ENCODE data around the gene SMCO4. TPM values are rescaled to one million over a fixed set of nuclear protein-coding genes. Genes with fewer than 3 reads are reported as not detected.

The SMCO4 gene
- polyA plus RNA-seq, 1 donor from 2014 or later = 8.0 TPM

DNA sequence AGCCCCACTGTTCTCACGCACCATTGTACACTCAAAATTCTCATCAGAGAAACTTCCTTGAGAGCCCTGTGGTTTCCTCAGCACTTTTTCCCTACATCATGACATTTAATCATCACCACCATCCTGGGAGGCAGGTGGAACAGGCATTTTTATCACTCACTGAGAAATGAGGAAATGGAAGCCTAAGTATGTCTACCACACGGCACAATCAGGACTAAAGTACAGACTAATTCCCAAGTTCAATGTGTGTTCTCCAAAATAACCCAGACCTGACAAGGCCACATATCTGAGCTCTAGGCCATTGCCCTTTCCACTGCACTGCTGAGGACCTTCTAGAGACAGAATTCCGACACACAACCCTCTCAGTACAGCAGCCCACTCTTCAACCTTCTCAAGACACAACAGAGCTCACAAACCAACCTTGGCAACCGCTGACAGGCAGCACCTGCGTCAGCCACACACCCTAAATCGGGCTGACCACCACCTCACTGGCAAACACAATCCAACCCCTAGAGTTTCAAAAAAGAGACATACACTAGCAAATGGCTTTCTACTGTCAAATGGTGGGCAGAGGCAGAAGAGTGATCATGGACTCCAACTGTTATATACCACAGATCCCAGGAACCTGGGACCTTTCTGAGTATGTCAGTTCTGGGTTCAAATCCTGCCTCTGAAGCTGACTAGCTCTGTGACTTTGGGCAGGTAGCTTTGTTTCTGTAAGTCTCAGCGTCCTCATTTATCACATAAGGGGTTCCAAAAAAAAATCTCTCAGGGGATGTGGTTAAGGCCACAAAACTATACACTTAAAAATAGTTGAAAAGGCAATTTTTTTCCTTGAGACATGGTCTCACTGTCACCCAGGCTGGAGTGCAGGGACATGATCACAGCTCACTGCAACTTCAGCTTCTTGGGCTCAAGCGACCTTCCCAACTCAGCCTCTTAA, 16.3 kb downstream of the SMCO4 start:
- H3K4me3 Mint-ChIP-seq = peak overlapping the region in 3 of 4 donors; percentile 50 to 78 (median 63)
- H3K27ac Mint-ChIP-seq = peak overlapping the region; percentile 26 to 87 (median 62)
- H3K9me3 Mint-ChIP-seq = no peaks in the 10 kb centered on the region
- H3K27me3 Mint-ChIP-seq = no peaks in the 10 kb centered on the region
- peaks cover 51 to 53% (median 52%) of the 10 kb centered on the region in 3 donors for H3K4me1 Mint-ChIP-seq
- peaks cover 3% of the 10 kb centered on the region for H3K36me3 Mint-ChIP-seq

- peaks cover 1% of the 10 kb centered on the region for H3K36me3 Mint-ChIP-seq
- H3K4me3 Mint-ChIP-seq = peak overlapping the region; percentile 50 to 78 (median 58)
- H3K27ac Mint-ChIP-seq = peak overlapping the region in 2 of 3 donors; percentile 62 to 65
- H3K27me3 Mint-ChIP-seq = no peaks in the 10 kb centered on the region
- H3K9me3 Mint-ChIP-seq = no peaks in the 10 kb centered on the region
- peaks cover 47 to 58% (median 52%) of the 10 kb centered on the region in 3 donors for H3K4me1 Mint-ChIP-seq
Measured at GRCh38 chr11:93526346-93526633, 16.9 kb downstream of the SMCO4 start.

DNA sequence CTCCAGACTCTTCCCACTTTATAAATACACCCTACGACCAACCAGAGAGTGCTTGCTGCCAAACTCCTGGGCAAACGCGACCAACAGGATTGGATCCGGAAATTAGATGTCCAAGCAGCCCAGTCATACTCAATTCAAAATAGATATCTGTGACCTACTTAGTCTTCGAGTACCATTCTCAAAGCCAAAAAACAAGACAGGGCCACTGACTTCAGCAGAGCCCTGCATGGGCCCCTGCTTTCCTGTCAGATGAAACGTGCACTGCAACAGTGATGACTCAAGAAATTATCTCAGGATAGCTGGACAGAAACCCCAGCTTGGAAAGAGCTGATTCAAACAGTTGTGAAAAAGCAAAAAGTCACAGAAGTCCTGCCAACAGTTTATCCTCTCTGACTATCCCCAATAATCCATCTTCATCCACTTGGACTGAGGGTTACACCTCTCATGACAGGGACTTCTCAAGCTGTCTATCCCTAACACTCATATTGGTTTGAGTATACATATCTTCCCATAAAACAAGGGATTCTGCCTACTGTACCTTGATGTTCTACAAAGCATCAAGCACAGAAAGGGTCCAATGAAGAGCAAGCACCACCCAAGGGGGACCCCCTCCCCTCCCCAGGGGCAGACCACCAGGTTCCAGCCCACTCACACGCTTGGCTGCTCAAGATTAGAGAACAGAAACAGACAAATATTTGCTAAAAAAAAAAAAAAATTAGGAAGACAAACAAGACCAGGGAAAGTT, 17.4 kb downstream of the SMCO4 start:
- Mint-ChIP-seq H3K27me3 (no peaks in the 10 kb centered on the region), H3K9me3 (no peaks in the 10 kb centered on the region), H3K36me3 (no peaks in the 10 kb centered on the region), H3K4me1 (peaks cover 49 to 63% (median 54%) of the 10 kb centered on the region in 3 donors), H3K27ac (peak overlapping the region in 2 of 3 donors; percentile 13 to 90), H3K4me3 (peak overlapping the region in 3 of 4 donors; percentile 29 to 78 (median 53))

GRCh38 chr11:93524858-93525257, 18.3 kb downstream of the SMCO4 start:
- H3K4me3 Mint-ChIP-seq = peak overlapping the region in 3 of 4 donors; percentile 70 to 91 (median 87)
- H3K4me1 Mint-ChIP-seq = peaks cover 49 to 60% (median 55%) of the 10 kb centered on the region in 3 donors
- H3K27me3 Mint-ChIP-seq = no peaks in the 10 kb centered on the region

DNA sequence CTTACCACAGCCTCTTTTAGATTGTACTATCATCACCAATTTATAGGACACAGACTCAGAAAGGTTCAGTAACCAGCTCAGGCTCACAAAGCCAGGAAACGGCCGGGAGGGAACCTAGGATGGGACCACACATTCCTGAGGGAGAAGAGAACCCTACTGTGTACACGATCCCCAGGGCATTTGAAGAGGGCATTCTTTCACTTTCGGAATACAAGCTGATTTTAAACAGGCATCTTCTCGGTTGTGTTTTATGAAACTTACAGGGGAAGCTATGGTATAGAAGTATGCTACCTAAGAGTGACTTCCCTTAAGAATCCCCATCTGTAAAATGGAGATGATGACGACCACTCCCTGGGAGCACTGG, 19.0 kb downstream of the SMCO4 start:
- Mint-ChIP-seq H3K36me3 (no peaks in the 10 kb centered on the region), H3K9me3 (no peaks in the 10 kb centered on the region), H3K4me3 (peak overlapping the region; percentile 61 to 91 (median 78)), H3K27me3 (no peaks in the 10 kb centered on the region), H3K27ac (peak overlapping the region; percentile 48 to 90 (median 65)), H3K4me1 (peaks cover 49 to 63% (median 60%) of the 10 kb centered on the region in 3 donors)

More at GRCh38 chr11:93524858-93525257, 18.3 kb downstream of the SMCO4 start:
- Mint-ChIP-seq H3K27ac (peak overlapping the region; percentile 48 to 90 (median 65)), H3K36me3 (no peaks in the 10 kb centered on the region), H3K9me3 (no peaks in the 10 kb centered on the region)

DNA sequence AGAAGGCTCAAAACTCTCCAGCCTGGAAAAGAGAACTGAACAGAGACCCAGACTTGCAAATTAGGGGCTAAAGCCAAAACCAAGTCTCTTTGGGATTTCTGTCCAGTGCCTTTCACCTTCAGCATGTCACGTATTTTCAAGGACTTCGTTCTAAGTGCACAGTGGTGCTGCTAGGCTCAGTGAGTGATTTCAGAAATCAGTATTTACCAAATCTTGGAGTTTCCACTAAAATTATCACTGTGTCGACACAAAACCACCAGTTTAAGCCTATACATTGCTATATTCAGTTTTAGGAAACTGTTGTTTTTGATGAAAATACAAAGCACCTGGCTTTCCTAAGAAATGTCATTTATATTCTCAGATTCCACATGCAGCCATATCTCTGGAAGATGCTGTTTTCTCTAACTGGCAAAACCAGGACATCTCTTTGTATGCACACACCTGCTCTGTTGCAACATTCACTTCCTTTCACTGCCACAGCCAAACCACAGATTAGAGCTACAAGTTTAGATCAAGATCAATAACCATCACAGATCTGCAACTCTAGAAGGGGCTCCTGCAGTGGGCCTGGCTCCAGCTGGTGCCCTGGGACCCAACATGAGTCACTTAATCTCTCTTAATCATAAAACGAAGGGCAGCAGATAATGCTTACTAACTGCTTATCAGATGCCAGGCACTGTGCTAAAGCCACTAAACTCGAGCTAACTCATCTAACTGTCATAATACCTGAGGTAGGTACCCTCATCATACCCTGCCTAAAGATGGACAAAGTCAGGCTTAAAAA, 22.3 kb downstream of the SMCO4 start:
- no peaks in the 10 kb centered on the region for H3K36me3 Mint-ChIP-seq
- no peaks in the 10 kb centered on the region for H3K27me3 Mint-ChIP-seq
- no peak overlapping the region for H3K27ac Mint-ChIP-seq
- peak overlapping the region in 1 of 4 donors; percentile 1 for H3K4me3 Mint-ChIP-seq
- no peaks in the 10 kb centered on the region for H3K9me3 Mint-ChIP-seq
- peaks cover 36 to 60% (median 51%) of the 10 kb centered on the region in 3 donors for H3K4me1 Mint-ChIP-seq

DNA sequence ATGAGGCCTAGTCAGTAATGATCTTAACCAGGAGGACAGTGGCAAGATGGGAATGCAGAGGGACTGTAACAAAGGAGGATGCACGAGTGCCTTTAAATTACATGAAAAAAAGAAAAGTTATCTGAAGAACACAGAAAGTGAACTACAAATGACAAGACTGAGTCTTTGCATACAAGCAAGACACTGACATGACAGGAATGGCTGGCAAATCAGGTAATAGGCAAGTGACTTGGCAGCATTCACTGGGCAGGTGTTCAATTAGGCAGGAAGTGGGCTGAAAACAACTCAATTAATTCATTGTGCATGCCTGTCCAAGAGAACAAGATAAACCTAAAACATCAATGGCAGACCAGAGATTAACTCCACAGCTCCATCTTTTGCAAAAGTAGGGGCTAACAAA, 24.0 kb downstream of the SMCO4 start:
- Mint-ChIP-seq H3K9me3 (no peaks in the 10 kb centered on the region), H3K4me1 (peaks cover 19 to 43% (median 34%) of the 10 kb centered on the region in 3 donors), H3K27ac (no peak overlapping the region), H3K4me3 (no peak overlapping the region), H3K36me3 (peaks cover 2% of the 10 kb centered on the region), H3K27me3 (no peaks in the 10 kb centered on the region)

- Mint-ChIP-seq H3K27ac (no peak overlapping the region), H3K9me3 (no peaks in the 10 kb centered on the region), H3K4me3 (no peak overlapping the region), H3K4me1 (peaks cover 16 to 37% (median 29%) of the 10 kb centered on the region in 3 donors), H3K27me3 (no peaks in the 10 kb centered on the region), H3K36me3 (peaks cover 2% of the 10 kb centered on the region)
Measured at GRCh38 chr11:93518081-93518480, 25.1 kb downstream of the SMCO4 start.

GRCh38 chr11:93517611-93518010, 25.6 kb downstream of the SMCO4 start:
- Mint-ChIP-seq H3K4me3 (no peak overlapping the region), H3K27ac (no peak overlapping the region), H3K27me3 (no peaks in the 10 kb centered on the region), H3K9me3 (no peaks in the 10 kb centered on the region), H3K4me1 (peaks cover 16 to 37% (median 33%) of the 10 kb centered on the region in 3 donors), H3K36me3 (peaks cover 2% of the 10 kb centered on the region)

DNA sequence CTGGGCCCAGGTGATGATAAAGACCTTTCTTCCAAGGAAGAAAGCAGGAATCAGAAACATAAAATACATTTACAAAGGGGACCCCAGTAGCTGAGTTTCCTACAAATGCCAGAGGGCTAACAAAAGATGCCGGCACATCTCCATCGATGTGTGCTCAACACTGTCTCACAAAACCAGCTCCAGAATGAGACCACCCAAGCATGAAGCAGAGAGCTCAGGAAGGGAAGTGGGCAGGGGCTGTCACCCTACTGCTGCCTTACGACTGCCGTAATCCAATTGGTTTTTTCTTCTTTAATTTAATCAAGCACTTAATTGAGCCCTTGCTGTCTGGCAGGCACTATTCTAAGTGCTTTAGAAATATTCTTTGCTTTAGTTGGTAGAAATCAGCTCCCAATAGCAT, 26.1 kb downstream of the SMCO4 start:
- Mint-ChIP-seq H3K27me3 (no peaks in the 10 kb centered on the region), H3K27ac (peak overlapping the region in 1 of 3 donors; percentile 26), H3K36me3 (peaks cover 2% of the 10 kb centered on the region), H3K4me3 (peak overlapping the region in 2 of 4 donors; percentile 9 to 66), H3K4me1 (peaks cover 15 to 37% (median 33%) of the 10 kb centered on the region in 3 donors), H3K9me3 (no peaks in the 10 kb centered on the region)

DNA sequence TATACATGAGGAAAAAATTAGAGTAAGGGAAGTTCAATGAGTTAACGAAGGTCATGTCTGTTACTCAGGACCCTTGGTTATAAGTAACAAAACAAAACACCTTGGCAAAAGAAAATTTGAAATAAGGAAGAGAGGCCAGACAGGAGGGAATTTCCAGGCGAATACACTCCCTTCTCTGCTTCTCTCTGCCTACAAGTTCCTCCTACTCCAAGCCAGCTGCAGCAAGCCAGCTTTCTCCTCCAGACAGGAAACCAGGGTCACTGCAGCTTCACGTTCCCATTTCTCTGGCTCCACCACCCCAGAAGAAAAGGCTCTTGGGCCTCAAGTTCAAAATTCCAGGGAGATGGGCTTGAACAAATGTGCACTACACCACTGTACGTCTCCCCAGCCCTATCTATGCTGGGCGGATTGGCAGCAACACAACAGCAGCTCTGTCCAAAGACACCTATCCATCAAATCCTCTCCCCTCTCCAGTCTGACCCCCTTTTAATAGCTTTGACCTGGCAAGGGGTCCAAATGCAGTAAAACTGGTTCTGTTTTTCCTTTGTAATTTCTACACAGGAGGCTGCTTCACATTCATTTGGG, 27.7 kb downstream of the SMCO4 start:
- H3K4me3 Mint-ChIP-seq = no peak overlapping the region

GRCh38 chr11:93514712-93515111, 28.5 kb downstream of the SMCO4 start:
- Mint-ChIP-seq H3K27me3 (no peaks in the 10 kb centered on the region), H3K36me3 (peaks cover 2% of the 10 kb centered on the region), H3K4me1 (peaks cover 10 to 23% (median 20%) of the 10 kb centered on the region in 3 donors), H3K27ac (no peak overlapping the region), H3K4me3 (no peak overlapping the region), H3K9me3 (no peaks in the 10 kb centered on the region)

More for the DNA sequence above, 27.7 kb downstream of the SMCO4 start:
- H3K9me3 Mint-ChIP-seq = no peaks in the 10 kb centered on the region
- peak overlapping the region in 1 of 3 donors; percentile 60 for H3K27ac Mint-ChIP-seq
- peaks cover 10 to 26% (median 25%) of the 10 kb centered on the region in 3 donors for H3K4me1 Mint-ChIP-seq
- H3K36me3 Mint-ChIP-seq = peaks cover 2% of the 10 kb centered on the region
- no peaks in the 10 kb centered on the region for H3K27me3 Mint-ChIP-seq

DNA sequence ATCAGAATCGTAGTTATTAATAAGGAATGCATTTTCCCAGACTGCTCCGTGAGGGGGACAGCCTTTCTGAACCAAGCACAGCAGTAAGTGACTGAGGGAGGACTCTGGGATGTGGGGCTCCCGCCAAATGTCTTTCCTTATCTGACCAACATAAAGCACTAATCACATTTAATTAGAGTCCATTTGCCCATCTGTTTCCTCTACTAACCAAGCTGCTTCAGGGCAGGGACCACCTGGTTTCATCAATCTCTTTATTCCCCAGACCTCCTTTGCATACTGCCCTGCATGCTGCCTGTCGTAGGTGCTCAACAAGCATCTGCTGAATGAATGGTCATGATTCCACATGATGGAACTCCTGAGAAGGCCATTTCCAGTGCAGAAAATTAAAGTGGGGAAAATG, 29.4 kb downstream of the SMCO4 start:
- Mint-ChIP-seq H3K36me3 (peaks cover 7% of the 10 kb centered on the region), H3K4me3 (no peak overlapping the region), H3K27me3 (no peaks in the 10 kb centered on the region), H3K4me1 (peaks cover 10 to 17% (median 14%) of the 10 kb centered on the region in 3 donors), H3K27ac (no peak overlapping the region), H3K9me3 (peaks cover 0 to 5% (median under 1%) of the 10 kb centered on the region in 3 donors)

Data from IgD-negative memory B cell (primary cell).